B cell (primary cell): ENCODE results near the gene CBX5. TPM values are rescaled to one million over a fixed set of nuclear protein-coding genes. Genes with fewer than 3 reads are reported as not detected.

Experiments used
- ATAC-seq: fragments of 200-7000 bp; cut with Tn5 transposase; one replicate; pipeline ENCODE4 v1.10.0; 2021; ENCODE audit warnings: low read depth, mild to moderate bottlenecking, moderate number of reproducible peaks, moderate library complexity
- CTCF ChIA-PET: fragments of 350-600 bp; sonication (Branson Sonifier 250); formaldehyde crosslinking; loops from one replicate; lab custom pipeline; 2021; ENCODE audit warnings: antibody characterized with exemption, inconsistent platforms; lab: Charles Lee
- POLR2A ChIA-PET: fragments of 350-600 bp; sonication (Branson Sonifier 250); formaldehyde crosslinking; loops from one replicate; lab custom pipeline; 2021; ENCODE audit warnings: antibody characterized with exemption; lab: Charles Lee
- DNase-seq: peaks from one replicate; pipeline ENCODE4 v3.0.0; 2013
- H2AFZ ChIP-seq: 2 replicates; pipeline ENCODE4 v1.6.1; 2012; ENCODE audit warnings: mild to moderate bottlenecking, low read depth, low read length; ENCODE audit not compliant: insufficient read depth, poor library complexity, severe bottlenecking
- H3K27ac ChIP-seq, 2 donors: 1 replicate in 1 of 2; 2 replicates in 1 of 2; pipeline ENCODE4 v1.5.1; 2012 to 2013; ENCODE audit warnings: low read length in 2 of 2, mild to moderate bottlenecking in 2 of 2, moderate library complexity in 1 of 2
- H3K27me3 ChIP-seq, 4 experiments: fragments of 200-600 bp in 1 of 4; sonication (generic) in 1 of 4; replicated peaks in 1 of 4; 1 replicate in 2 of 4; 2 replicates in 2 of 4; pipeline versions ENCODE4 v1.6.1 to v1.7.0; 2013 to 2016; ENCODE audit warnings: low read length in 3 of 4, mild to moderate bottlenecking in 2 of 4, mixed read lengths in 1 of 4, moderate library complexity in 1 of 4; ENCODE audit not compliant: insufficient read depth in 4 of 4, control insufficient read depth in 3 of 4; ENCODE audit errors: control extremely low read depth in 1 of 4
- H3K36me3 ChIP-seq, 2 experiments: replicated peaks in 1 of 2; 1 replicate in 1 of 2; 2 replicates in 1 of 2; pipeline versions ENCODE4 v1.6.1 to v1.7.1; 2013; ENCODE audit warnings: low read length in 1 of 2; ENCODE audit not compliant: insufficient read depth in 2 of 2, control insufficient read depth in 1 of 2; ENCODE audit errors: control extremely low read depth in 1 of 2, extremely low read depth in 1 of 2
- H3K4me1 ChIP-seq, 2 donors: fragments of 200-600 bp in 1 of 2; sonication (generic) in 1 of 2; 1 replicate in 1 of 2; 2 replicates in 1 of 2; pipeline versions ENCODE4 v1.5.1 to v1.6.1; 2013 to 2017; ENCODE audit warnings: low read length in 2 of 2; ENCODE audit not compliant: control insufficient read depth in 2 of 2, insufficient read depth in 2 of 2
- H3K4me2 ChIP-seq: replicated peaks from 2 replicates; pipeline ENCODE3; 2012; ENCODE audit warnings: mild to moderate bottlenecking, low read depth, low read length; ENCODE audit not compliant: poor library complexity, severe bottlenecking
- H3K4me3 ChIP-seq, 5 experiments: fragments of 200-600 bp in 1 of 5; sonication (generic) in 1 of 5; 1 replicate in 3 of 5; 2 replicates in 2 of 5; pipeline versions ENCODE4 v1.5.1 to v1.7.0; 2011 to 2016; ENCODE audit warnings: low read length in 4 of 5, mild to moderate bottlenecking in 4 of 5, low read depth in 2 of 5, control low read depth in 1 of 5, moderate library complexity in 1 of 5; ENCODE audit not compliant: insufficient read depth in 1 of 5; ENCODE audit errors: control extremely low read depth in 1 of 5, extremely low read depth in 1 of 5
- H3K79me2 ChIP-seq: fragments of 200-600 bp; sonication (generic); one replicate; pipeline ENCODE4 v1.6.0; 2016; ENCODE audit warnings: low read length; ENCODE audit not compliant: control insufficient read depth, insufficient read depth
- H3K9ac ChIP-seq: fragments of 200-600 bp; sonication (generic); 2 replicates; pipeline ENCODE4 v1.6.1; 2017; ENCODE audit warnings: mild to moderate bottlenecking, low read length, moderate library complexity
- H3K9me3 ChIP-seq, 3 donors: one replicate each; pipeline versions ENCODE4 v1.6.1 to v1.7.1; 2013; ENCODE audit warnings: low read length in 2 of 3; ENCODE audit not compliant: control insufficient read depth in 2 of 3, insufficient read depth in 1 of 3; ENCODE audit errors: control extremely low read depth in 1 of 3
- H4K20me1 ChIP-seq: 2 replicates; pipeline ENCODE4 v1.6.0; 2012; ENCODE audit warnings: mild to moderate bottlenecking, low read length; ENCODE audit not compliant: insufficient read depth, control insufficient read depth, poor library complexity, severe bottlenecking
- H3K27ac Mint-ChIP-seq: one replicate; pipeline ENCODE4 v1.8.0; 2021; ENCODE audit warnings: mixed read lengths
- H3K27me3 Mint-ChIP-seq: one replicate; pipeline ENCODE4 v1.8.0; 2021; ENCODE audit warnings: mixed read lengths
- H3K4me1 Mint-ChIP-seq: one replicate; pipeline ENCODE4 v1.8.0; 2021; ENCODE audit warnings: mixed read lengths
- H3K4me3 Mint-ChIP-seq: one replicate; pipeline ENCODE4 v1.8.0; 2021; ENCODE audit warnings: mixed read lengths
- H3K9me3 Mint-ChIP-seq: one replicate; pipeline ENCODE4 v1.8.0; 2022; ENCODE audit warnings: mixed read lengths; ENCODE audit not compliant: insufficient read depth
- WGBS: methylation state at CpG from one replicate; pipeline ENCODE4 v1.1.5; 2013; ENCODE audit warnings: missing lambda C conversion rate; ENCODE audit not compliant: insufficient coverage; 5-methylcytosine and 5-hydroxymethylcytosine counted together
- intact Hi-C: fragments of 100-400 bp; cut with micrococcal nuclease; formaldehyde crosslinking; loops from one replicate; pipeline ENCODE4 v1.10.0; 2022
- polyA plus RNA-seq: library from polyadenylated mRNA; depleted of rRNA; stranded (reverse); fragments of >200 nt; gene quantifications from 2 replicates; pipeline ENCODE4 v1.2.3, GENCODE V29; 2012
- total RNA-seq, 2 donors: library from RNA; stranded (reverse); fragments of 120-200 nt in 1 of 2; gene quantifications; 1 replicate in 1 of 2; 2 replicates in 1 of 2; pipeline versions ENCODE4 v1.2.3 to v1.2.4, GENCODE V29; 2013 to 2022
- TF ChIP-seq, protein P1 (sequence below): fragments of 200-600 bp; IDR thresholded peaks from one replicate; pipeline ENCODE4 v1.8.0; 2022; ENCODE audit warnings: antibody characterized with exemption, mild to moderate bottlenecking

CBX5 gene
- total and polyA plus RNA-seq, 2 donors (not counting 1 experiment from before 2014, with no cell fraction given) = 10.5 to 66.2 TPM

DNA sequence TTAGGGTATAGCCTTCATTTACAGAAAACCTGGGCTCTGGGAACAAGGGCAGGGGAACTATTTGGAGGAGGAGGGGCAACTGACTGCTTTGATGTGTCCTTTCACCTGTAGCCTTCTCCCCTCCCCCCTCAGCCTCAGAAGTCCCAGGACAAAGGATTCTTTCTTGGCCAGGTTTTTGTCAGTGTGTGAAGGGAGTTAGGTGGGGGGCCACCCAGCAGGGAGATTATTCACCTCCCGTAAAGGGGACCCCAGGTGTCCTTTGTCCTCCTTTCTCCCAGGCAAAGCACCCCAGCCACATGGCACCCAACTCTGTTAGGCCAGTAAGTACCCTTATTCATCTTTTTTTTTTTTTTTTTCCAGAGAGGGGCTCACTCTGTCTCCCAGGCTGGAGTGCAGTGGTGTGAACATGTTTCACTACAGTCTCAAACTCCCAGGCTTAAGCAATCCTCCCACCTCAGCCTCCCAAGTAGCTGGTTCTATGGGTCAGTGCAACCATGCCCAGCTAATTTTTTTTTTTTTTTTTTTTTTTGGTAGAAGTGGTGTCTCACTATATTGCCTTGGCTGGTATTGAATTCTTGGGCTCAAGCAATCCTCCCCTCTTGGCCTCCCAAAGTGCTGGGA, 21.6 kb upstream of the CBX5 start:
- H3K27me3 ChIP-seq = peaks cover 0 to 45% (median 30%) of the 10 kb centered on the region in 4 experiments
- peak overlapping the region; percentile 78 for H3K4me2 ChIP-seq
- Mint-ChIP-seq H3K4me1 (peaks cover 47% of the 10 kb centered on the region), H3K27ac (no peak overlapping the region), H3K9me3 (no peaks in the 10 kb centered on the region), H3K27me3 (peaks cover 55% of the 10 kb centered on the region), H3K4me3 (peak overlapping the region; percentile 6)
- whole genome bisulfite sequencing = no CpG with 5 or more reads among the region's 1 CpG
- no peak overlapping the region for H3K27ac ChIP-seq
- ATAC-seq = no peak
- H3K4me3 ChIP-seq = no peak overlapping the region
- peaks cover 0 to 5% (median 0%) of the 10 kb centered on the region in 3 donors for H3K9me3 ChIP-seq
- intact Hi-C loops = no loop called here
- H3K36me3 ChIP-seq = no peaks in the 10 kb centered on the region
- H4K20me1 ChIP-seq = no peaks in the 10 kb centered on the region
- CTCF ChIA-PET = interaction anchor here (0.9 to 2.9 kb wide), 9 partner anchors 9 to 313 kb away, joined by 3 to 9 read pairs (median 4); partner anchors contain the start of gene COPZ1
- peaks cover 46% of the 10 kb centered on the region in 2 donors for H3K4me1 ChIP-seq
- H2AFZ ChIP-seq = no peak overlapping the region
- H3K79me2 ChIP-seq = no peaks in the 10 kb centered on the region
- TF ChIP-seq, protein P1, sequence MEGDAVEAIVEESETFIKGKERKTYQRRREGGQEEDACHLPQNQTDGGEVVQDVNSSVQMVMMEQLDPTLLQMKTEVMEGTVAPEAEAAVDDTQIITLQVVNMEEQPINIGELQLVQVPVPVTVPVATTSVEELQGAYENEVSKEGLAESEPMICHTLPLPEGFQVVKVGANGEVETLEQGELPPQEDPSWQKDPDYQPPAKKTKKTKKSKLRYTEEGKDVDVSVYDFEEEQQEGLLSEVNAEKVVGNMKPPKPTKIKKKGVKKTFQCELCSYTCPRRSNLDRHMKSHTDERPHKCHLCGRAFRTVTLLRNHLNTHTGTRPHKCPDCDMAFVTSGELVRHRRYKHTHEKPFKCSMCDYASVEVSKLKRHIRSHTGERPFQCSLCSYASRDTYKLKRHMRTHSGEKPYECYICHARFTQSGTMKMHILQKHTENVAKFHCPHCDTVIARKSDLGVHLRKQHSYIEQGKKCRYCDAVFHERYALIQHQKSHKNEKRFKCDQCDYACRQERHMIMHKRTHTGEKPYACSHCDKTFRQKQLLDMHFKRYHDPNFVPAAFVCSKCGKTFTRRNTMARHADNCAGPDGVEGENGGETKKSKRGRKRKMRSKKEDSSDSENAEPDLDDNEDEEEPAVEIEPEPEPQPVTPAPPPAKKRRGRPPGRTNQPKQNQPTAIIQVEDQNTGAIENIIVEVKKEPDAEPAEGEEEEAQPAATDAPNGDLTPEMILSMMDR = no peak
- no peak for DNase-seq
- POLR2A ChIA-PET = interaction anchor here (0.6 to 1.5 kb wide), 5 partner anchors 10 to 114 kb away, joined by 3 to 6 read pairs (median 3); partner anchors contain the start of gene CBX5
- peak overlapping the region; percentile 55 for H3K9ac ChIP-seq

DNA sequence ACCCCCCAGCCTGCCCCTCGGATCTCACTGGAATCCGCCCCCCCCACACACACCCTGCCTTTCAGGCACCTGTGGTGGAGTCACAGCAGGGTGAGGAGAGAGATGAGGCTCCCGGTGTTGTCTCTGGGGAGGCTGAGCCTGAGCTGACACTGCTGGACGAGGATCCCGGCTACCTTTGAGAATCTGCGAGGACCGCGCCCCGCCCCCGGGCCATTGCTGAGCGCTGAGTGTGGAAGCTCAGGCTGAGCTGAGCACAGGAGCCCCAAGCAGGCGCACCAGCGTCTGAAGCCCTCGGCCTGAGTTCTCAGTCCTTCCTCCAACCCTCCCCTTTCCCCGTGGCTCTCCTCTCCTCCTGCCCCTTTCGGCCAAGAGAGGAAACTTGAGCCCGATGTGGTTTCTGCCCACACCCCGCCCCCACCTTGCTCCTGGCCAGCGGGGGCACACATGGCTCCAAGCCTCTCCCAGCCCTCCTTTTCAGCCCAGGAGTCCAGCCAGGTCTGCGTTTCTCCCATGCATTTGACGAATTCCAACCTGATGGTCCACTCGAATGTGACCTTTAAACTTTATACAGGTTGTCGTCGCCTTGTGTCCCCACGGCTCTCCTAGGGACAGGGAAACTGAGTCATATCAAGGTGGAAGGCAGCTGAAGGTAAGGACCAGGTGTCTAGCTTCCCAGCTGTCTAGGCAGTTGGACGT, 21.0 kb upstream of the CBX5 start, which contains the start of gene NFE2:
NFE2 (minus strand) TSS at position 284 of the 696 bp plus-strand sequence. CDS start 5,767 bp downstream, outside the sequence.
- Mint-ChIP-seq H3K9me3 (no peaks in the 10 kb centered on the region), H3K27ac (no peak within 1 kb of the TSS), H3K4me3 (peak within 1 kb of the TSS; percentile 53), H3K27me3 (peaks cover 55% of the 10 kb centered on the region), H3K4me1 (peaks cover 47% of the 10 kb centered on the region)
- Histone ChIP-seq H3K27me3 (peaks cover 0 to 45% (median 30%) of the 10 kb centered on the region in 4 experiments), H2AFZ (peak within 1 kb of the TSS; percentile 70), H4K20me1 (no peaks in the 10 kb centered on the region), H3K9me3 (peaks cover 0 to 5% (median 0%) of the 10 kb centered on the region in 3 donors), H3K4me2 (peak within 1 kb of the TSS; percentile 78), H3K79me2 (no peaks in the 10 kb centered on the region), H3K27ac (no peak within 1 kb of the TSS), H3K9ac (peak within 1 kb of the TSS; percentile 55), H3K36me3 (no peaks in the 10 kb centered on the region), H3K4me3 (peak within 1 kb of the TSS in 4 of 5 experiments; percentile 17 to 58 (median 28)), H3K4me1 (peaks cover 46% of the 10 kb centered on the region in 2 donors)
- ChIA-PET POLR2A (interaction anchor here (1.1 to 1.5 kb wide), 2 partner anchors 9 to 21 kb away, joined by 3 read pairs; partner anchors contain the start of gene CBX5), CTCF (interaction anchor here (0.7 to 3.2 kb wide), 9 partner anchors 9 to 312 kb away, joined by 3 to 17 read pairs (median 6); partner anchors contain the start of gene COPZ1)
- intact Hi-C loops = no loop called here
- 5% methylated on average over 24 of the region's 26 CpGs for WGBS
- TF ChIP-seq, protein P1 = no peak
- DNase-seq = peak; percentile 21
- ATAC-seq = peak; percentile 31
